Fibroblast of skin of left quadriceps (primary cell): ENCODE results near the gene HIF1AN.

Source experiments
- DNase-seq, 2 experiments: peaks; one replicate each; pipeline ENCODE4 v3.0.0-alpha.2; 2013; ENCODE audit warnings: low read depth in 2 of 2

HIF1AN gene

GRCh38 chr10:100522107-100522801 lies 13.5 kb upstream of the HIF1AN start:
- DNase-seq = no peak

- DNase-seq = no peak
These were observed 12.8 kb upstream of the HIF1AN start for GRCh38 chr10:100522945-100523344.

- no peak for DNase-seq
These were observed 11.5 kb upstream of the HIF1AN start for GRCh38 chr10:100524206-100524605.

GRCh38 chr10:100524638-100525037 lies 11.1 kb upstream of the HIF1AN start:
- no peak for DNase-seq

- no peak for DNase-seq
These were observed 7.4 kb upstream of the HIF1AN start for GRCh38 chr10:100528123-100528886.

- no peak for DNase-seq
These were observed 6.7 kb upstream of the HIF1AN start for GRCh38 chr10:100528921-100529474.

- DNase-seq = peak; percentile 57 to 67
These were observed 6.1 kb upstream of the HIF1AN start, which contains the start of gene NDUFB8 for GRCh38 chr10:100529475-100530298. NDUFB8 (minus strand) TSS chr10:100529871; CDS start chr10:100529851, 20 bp downstream.

GRCh38 chr10:100531761-100532160 lies 4.0 kb upstream of the HIF1AN start:
- no peak for DNase-seq

- no peak for DNase-seq
These were observed 1.0 kb upstream of the HIF1AN start for GRCh38 chr10:100534726-100535125.

- no peak for DNase-seq
These were observed 417 bp upstream of the HIF1AN start for GRCh38 chr10:100535338-100535714.

- no peak for DNase-seq
These were observed 1.7 kb downstream of the HIF1AN start for GRCh38 chr10:100537475-100537874.

GRCh38 chr10:100544950-100545349 lies 9.2 kb downstream of the HIF1AN start:
- DNase-seq = no peak

GRCh38 chr10:100551196-100551595 lies 15.5 kb downstream of the HIF1AN start:
- DNase-seq = no peak

GRCh38 chr10:100551738-100552137 lies 16.0 kb downstream of the HIF1AN start:
- no peak for DNase-seq

- DNase-seq = no peak
These were observed 18.2 kb downstream of the HIF1AN start for GRCh38 chr10:100553929-100554328.

GRCh38 chr10:100554902-100555301 lies 19.2 kb downstream of the HIF1AN start:
- no peak for DNase-seq

GRCh38 chr10:100560248-100560647 lies 24.5 kb downstream of the HIF1AN start:
- no peak for DNase-seq

GRCh38 chr10:100561005-100561404 lies 25.3 kb downstream of the HIF1AN start:
- no peak for DNase-seq

GRCh38 chr10:100562008-100562672 lies 26.4 kb downstream of the HIF1AN start:
- DNase-seq = peak; percentile 29 to 35

GRCh38 chr10:100565206-100565985 lies 29.7 kb downstream of the HIF1AN start:
- DNase-seq = no peak

- DNase-seq = no peak
These were observed 30.8 kb downstream of the HIF1AN start for GRCh38 chr10:100566561-100566960.
